Measurements from ENCODE around the gene FTO.

DNA sequence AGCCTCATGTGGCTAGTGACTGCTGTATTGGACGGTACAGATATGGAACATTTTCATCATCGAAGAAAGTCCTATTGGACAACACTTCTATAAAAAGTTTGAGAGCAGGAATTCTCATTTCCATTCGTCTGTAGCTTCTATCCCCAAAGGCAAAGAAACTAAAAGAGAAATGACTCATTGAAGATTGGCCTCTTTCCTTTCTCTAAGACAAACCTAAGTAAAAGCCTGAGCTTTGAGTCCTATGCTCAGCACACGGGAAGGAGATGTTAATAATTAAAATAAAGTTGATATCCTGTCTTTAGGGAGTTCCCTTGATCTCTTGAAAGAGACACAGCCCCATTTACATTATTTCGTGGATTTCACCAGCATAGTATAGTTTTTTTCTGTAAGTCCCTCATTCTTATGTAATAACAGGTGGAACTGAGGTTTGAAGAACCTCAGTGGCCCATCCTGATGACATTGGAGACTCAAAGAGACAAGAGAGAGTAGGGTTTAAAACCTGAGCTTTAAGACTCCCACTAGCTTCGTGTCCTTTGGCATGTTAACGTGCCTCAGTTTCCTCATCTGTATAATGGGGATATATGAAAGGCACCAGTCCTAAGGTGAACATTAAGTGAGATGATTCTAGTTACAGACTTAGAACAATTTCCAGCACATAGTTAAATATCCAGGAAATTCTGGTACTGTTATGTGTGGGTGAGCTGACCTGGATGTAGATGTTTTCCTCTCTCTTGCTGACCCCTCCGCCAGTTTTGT, 408.7 kb downstream of the FTO start:
- no peak for TF ChIP-seq CTCF (IDR thresholded peaks at IDR 0.05)
- TF ChIP-seq POLR2A (IDR thresholded peaks at IDR 0.05), result no peak

Data from uterus (tissue), 2 donors.